GM12801 (cell line): ENCODE data around the gene RAB35.

Experiments used
- TF ChIP-seq, protein P1 (sequence below): IDR thresholded peaks from one replicate; pipeline ENCODE4 v1.5.1; 2011; ENCODE audit warnings: control low read depth; ENCODE audit not compliant: insufficient read length; ENCODE audit errors: extremely low read depth

RAB35 gene

DNA sequence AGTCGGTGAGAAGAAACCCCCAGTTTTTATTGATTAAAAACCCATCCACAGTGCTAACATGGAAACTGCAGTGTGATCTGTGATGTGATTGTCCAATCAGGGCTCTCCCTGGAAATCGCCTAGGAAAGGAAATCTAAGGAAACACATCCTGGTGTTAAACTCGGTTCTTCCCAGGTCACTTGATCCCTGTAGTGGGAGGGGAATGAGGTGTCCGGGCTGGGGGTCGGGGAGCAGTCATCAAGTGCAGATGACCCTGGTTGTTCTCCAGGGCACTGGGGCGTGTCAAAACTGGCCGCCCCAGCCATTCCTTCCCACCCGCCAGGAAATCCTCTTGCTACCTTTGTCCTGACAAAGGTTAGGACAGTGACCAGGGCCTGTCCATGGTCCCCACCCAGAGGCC, 20.8 kb downstream of the RAB35 start:
- TF ChIP-seq, protein P1, sequence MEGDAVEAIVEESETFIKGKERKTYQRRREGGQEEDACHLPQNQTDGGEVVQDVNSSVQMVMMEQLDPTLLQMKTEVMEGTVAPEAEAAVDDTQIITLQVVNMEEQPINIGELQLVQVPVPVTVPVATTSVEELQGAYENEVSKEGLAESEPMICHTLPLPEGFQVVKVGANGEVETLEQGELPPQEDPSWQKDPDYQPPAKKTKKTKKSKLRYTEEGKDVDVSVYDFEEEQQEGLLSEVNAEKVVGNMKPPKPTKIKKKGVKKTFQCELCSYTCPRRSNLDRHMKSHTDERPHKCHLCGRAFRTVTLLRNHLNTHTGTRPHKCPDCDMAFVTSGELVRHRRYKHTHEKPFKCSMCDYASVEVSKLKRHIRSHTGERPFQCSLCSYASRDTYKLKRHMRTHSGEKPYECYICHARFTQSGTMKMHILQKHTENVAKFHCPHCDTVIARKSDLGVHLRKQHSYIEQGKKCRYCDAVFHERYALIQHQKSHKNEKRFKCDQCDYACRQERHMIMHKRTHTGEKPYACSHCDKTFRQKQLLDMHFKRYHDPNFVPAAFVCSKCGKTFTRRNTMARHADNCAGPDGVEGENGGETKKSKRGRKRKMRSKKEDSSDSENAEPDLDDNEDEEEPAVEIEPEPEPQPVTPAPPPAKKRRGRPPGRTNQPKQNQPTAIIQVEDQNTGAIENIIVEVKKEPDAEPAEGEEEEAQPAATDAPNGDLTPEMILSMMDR: no peak

DNA sequence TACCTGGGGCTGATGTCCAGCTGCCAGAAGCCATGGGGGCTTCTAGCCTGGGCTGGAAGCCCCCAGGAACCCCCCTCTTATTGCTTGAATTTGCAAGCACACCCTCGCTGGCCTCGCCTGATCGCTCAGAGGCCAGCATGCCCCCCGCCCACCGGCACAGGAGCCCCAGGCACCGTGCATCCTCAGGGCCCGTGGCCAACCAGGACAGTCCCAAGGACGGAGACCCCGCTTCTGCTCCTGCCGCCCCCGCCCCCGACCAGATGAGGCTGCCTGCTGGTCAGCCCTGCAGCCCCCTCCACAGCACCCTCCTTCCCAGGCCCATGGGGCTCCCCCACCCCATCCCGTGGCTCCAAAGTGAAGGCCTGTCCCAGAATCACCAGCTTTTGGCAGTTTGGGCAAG, 21.2 kb downstream of the RAB35 start:
- TF ChIP-seq, protein P1: no peak

DNA sequence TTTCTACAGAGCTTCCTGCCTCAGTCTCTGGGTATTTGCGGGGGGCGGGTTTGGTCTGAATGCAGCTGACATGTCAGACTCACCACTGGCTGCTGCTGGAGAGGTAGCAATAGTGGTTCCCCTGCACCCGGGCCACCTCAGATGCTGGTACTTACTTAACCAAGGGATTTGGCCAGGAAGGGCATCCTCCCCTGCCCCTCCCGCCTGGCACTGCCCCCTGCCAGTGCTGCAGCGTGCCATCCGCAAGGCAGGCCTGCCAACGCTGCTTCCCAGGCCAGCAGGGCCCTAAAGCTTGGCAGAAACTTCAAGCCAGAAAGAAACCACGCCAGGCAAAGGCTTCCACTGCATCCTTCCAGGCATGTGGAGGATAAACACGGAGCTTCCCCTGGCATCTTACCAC, 22.1 kb downstream of the RAB35 start:
- TF ChIP-seq, protein P1: no peak

DNA sequence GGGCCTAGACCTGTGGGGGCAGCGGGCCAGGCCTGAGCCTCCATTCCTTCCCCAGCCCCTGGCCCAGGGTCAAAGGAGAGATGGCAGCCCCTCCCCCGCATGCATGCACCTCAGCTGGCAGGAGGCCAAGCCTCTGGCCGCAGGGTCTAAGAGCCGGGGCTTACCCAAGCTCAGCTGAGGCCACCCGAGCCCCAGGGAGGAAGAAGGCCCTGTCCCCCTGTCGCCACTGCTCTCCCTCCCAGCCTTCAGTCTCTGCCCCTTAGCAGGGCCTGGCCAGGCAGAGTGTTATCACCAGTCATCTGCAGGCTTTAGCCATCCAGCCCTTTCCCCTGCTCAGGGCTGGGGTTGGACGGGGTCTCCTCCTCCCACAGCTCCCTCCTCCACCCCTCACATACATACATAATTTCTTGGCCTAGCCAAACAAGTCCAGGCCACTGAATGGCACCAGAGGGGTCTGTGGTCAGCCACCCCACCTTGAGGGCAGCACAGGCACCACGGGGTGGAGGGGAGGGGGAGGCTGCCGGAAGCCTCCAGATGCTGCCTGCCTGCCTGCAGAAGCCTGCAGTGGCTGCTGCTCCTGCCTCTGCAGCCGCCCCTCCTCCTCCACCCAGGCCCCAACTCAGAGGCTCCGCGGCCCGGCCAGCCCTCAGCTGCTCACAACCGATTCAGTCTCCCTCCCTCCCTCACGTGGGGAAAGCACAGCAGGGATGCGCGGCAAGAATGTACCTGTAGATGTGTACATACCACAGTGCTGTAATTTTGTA, 22.8 kb downstream of the RAB35 start:
- TF ChIP-seq, protein P1: no peak

DNA sequence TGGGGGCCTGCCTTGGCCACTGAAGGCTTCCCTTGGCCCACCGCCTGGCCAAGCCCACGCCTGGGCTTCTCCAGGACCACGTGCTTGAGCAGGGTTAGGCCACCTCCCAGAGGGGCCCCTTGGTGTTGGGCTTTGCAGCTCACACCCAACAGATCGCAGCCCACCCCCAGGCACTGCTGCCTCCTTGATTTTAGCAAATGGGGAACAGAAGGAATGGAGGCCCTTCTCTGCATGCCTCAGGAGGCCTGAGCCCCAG, 23.3 kb downstream of the RAB35 start:
- TF ChIP-seq, protein P1: no peak

DNA sequence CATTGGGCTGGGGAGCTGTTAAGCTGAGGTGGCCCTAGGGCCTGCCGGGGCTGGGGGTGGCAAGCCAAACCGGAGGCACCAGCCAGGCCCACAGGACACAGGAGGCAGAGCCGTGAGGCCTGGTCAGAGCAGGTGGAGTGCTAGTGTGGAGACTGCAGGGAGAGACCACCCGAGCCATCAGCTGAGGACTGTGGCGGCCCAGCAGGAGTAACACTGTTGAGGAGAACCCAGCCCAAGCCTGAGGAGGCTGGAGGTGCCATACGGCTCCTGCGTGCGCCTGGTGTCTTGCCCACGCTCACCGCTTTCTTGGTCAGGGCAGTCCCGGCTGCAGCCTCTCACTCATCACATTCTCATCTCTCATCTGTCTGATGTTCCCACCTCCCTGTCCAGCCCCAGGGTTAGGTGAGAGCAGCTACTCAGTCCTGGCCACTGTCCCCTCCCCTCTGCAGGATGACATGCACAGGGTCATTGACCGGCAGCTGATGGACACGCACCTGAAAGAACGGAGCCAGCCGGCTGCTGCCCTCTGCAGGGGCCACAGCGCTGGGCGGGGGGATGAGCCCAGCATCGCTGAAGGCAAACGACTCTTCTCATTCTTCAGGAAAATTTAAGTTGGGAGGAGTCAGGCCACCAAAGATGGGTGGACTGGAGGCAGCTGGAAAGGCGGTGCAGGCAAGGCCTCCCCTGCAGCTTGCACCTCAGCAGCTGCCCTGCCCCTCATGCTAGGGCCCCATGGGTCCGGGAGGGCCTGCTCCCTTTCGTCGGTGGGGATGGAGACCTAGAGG, 23.8 kb downstream of the RAB35 start:
- TF ChIP-seq, protein P1: no peak

DNA sequence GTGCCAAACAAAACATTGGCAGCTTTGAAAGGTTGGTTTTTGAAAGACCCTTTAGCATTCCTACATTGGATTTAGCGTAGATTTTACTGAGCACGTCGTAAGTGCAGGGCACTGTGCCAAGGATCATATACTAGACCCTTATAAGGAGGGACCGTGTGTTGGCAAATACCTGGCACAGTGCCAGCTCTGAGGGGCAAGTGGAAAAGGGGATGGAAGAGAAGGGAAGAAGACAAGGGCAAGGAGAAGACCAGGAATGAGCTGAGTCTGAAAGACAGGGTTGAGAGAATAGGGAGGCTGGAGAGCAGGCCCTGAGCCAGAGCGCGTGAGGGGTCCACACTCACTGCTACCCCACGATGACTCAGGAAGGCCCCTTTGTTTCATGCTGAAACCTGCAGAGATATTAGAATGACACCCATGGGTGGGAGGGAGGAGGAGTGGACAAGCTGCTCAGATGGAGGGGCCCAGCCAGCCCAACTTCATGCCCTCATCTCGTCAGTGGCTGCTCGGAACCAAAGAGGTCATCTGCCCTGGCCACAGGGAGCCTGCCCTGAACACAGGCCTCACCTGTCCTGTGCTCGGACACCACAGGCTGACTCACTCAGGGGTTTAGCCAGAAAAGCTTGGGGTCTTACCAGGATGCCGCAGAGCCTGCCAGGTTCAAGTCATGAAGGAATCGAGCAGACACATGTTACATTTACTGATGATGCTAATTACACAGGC, 25.0 kb downstream of the RAB35 start:
- TF ChIP-seq, protein P1: no peak
